GM21360 (cell line): ENCODE measurements around the gene DLG2.
"Not testable (repeated sequence)": the region's sequence is repeated elsewhere in the genome, so short reads cannot be mapped to it uniquely, and the experiment has no call there.

Experiments used
- ATAC-seq: cut with Tn5 transposase; IDR thresholded peaks from one replicate; pipeline ENCODE4 v1.9.1; 2021; ENCODE audit warnings: mild to moderate bottlenecking, moderate library complexity; ENCODE audit not compliant: unreplicated experiment

The DLG2 gene

GRCh38 chr11:85475660-85476517 lies 151.3 kb downstream of the DLG2 start:
- ATAC-seq = no peak

- no peak for ATAC-seq
These were observed 154.2 kb downstream of the DLG2 start for GRCh38 chr11:85472953-85473352.

- ATAC-seq = no peak
These were observed 162.9 kb downstream of the DLG2 start for GRCh38 chr11:85464283-85464682.

GRCh38 chr11:85459304-85459703 lies 167.8 kb downstream of the DLG2 start:
- no peak for ATAC-seq

- ATAC-seq = no peak
These were observed 182.7 kb downstream of the DLG2 start for GRCh38 chr11:85444479-85444878.

GRCh38 chr11:85440273-85440672 lies 186.9 kb downstream of the DLG2 start:
- ATAC-seq = no peak

- no peak for ATAC-seq
These were observed 188.8 kb downstream of the DLG2 start for GRCh38 chr11:85438328-85438727.

GRCh38 chr11:85431319-85431718 lies 195.8 kb downstream of the DLG2 start:
- no peak for ATAC-seq

- no peak for ATAC-seq
These were observed 203.3 kb downstream of the DLG2 start for GRCh38 chr11:85423794-85424193.

- no peak for ATAC-seq
These were observed 203.8 kb downstream of the DLG2 start for GRCh38 chr11:85423316-85423715.

- ATAC-seq = no peak
These were observed 213.0 kb downstream of the DLG2 start for GRCh38 chr11:85414175-85414574.

- no peak for ATAC-seq
These were observed 219.5 kb downstream of the DLG2 start for GRCh38 chr11:85407648-85408047.

GRCh38 chr11:85406841-85407240 lies 220.3 kb downstream of the DLG2 start:
- ATAC-seq = no peak

- no peak for ATAC-seq
These were observed 220.8 kb downstream of the DLG2 start for GRCh38 chr11:85406316-85406715.

GRCh38 chr11:85395515-85396055 lies 231.6 kb downstream of the DLG2 start:
- not testable (repeated sequence) for ATAC-seq

GRCh38 chr11:85394283-85394682 lies 232.9 kb downstream of the DLG2 start:
- ATAC-seq = no peak

GRCh38 chr11:85391141-85391540 lies 236.0 kb downstream of the DLG2 start:
- ATAC-seq = no peak

- no peak for ATAC-seq
These were observed 241.6 kb downstream of the DLG2 start for GRCh38 chr11:85385547-85385946.

- no peak for ATAC-seq
These were observed 242.0 kb downstream of the DLG2 start for GRCh38 chr11:85385111-85385510.

- ATAC-seq = no peak
These were observed 248.1 kb downstream of the DLG2 start for GRCh38 chr11:85379066-85379465.

- no peak for ATAC-seq
These were observed 249.2 kb downstream of the DLG2 start for GRCh38 chr11:85377901-85378300.

- no peak for ATAC-seq
These were observed 267.3 kb downstream of the DLG2 start for GRCh38 chr11:85359859-85360258.

GRCh38 chr11:85355921-85356320 lies 271.2 kb downstream of the DLG2 start:
- no peak for ATAC-seq
